Measurements from ENCODE around the gene EHBP1.

GRCh38 chr2:62705859-62706720, 577 bp downstream of the EHBP1 start:
- TF ChIP-seq, protein P1, sequence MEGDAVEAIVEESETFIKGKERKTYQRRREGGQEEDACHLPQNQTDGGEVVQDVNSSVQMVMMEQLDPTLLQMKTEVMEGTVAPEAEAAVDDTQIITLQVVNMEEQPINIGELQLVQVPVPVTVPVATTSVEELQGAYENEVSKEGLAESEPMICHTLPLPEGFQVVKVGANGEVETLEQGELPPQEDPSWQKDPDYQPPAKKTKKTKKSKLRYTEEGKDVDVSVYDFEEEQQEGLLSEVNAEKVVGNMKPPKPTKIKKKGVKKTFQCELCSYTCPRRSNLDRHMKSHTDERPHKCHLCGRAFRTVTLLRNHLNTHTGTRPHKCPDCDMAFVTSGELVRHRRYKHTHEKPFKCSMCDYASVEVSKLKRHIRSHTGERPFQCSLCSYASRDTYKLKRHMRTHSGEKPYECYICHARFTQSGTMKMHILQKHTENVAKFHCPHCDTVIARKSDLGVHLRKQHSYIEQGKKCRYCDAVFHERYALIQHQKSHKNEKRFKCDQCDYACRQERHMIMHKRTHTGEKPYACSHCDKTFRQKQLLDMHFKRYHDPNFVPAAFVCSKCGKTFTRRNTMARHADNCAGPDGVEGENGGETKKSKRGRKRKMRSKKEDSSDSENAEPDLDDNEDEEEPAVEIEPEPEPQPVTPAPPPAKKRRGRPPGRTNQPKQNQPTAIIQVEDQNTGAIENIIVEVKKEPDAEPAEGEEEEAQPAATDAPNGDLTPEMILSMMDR (conservative IDR thresholded peaks at IDR 0.05; ENCODE audit: low read depth in 2 of 2), result peak; percentile 20 to 41; a peak in 3 of 4 replicates
- TF ChIP-seq EZH2 (IDR thresholded peaks at IDR 0.05; ENCODE audit: low read depth, unreplicated experiment) (no peak), POLR2AphosphoS5 (IDR thresholded peaks at IDR 0.05; ENCODE audit: low read depth) (peak; percentile 14; the same call in 1 of the 2 replicates)

Measured in GM23338 (cell line).